Endodermal cell (in vitro differentiated cells): Measurements from ENCODE around the gene SMIM23. TPM values are rescaled to one million over a fixed set of nuclear protein-coding genes. Genes with fewer than 3 reads are reported as not detected.

Experiments used
- DNase-seq: peaks from one replicate; pipeline ENCODE4 v3.0.0-alpha.2; 2017
- H3K27ac ChIP-seq: 2 replicates; pipeline ENCODE4 v1.5.1; 2013; ENCODE audit warnings: mild to moderate bottlenecking, low read depth, low read length, moderate library complexity
- H3K27me3 ChIP-seq: 2 replicates; pipeline ENCODE4 v1.6.1; 2013; ENCODE audit warnings: mild to moderate bottlenecking, low read length, moderate library complexity; ENCODE audit not compliant: insufficient read depth, control insufficient read depth, poor library complexity, severe bottlenecking
- H3K36me3 ChIP-seq: 2 replicates; pipeline ENCODE4 v1.7.0; 2013; ENCODE audit warnings: mild to moderate bottlenecking, low read length, moderate library complexity; ENCODE audit not compliant: control insufficient read depth, insufficient read depth
- H3K4me1 ChIP-seq: one replicate; pipeline ENCODE4 v1.7.0; 2013; ENCODE audit warnings: low read length; ENCODE audit not compliant: control insufficient read depth, insufficient read depth
- H3K4me3 ChIP-seq: 2 replicates; pipeline ENCODE4 v1.5.1; 2013; ENCODE audit warnings: mild to moderate bottlenecking, low read length, moderate library complexity
- H3K9ac ChIP-seq: 2 replicates; pipeline ENCODE4 v1.6.1; 2013; ENCODE audit warnings: mild to moderate bottlenecking, low read length, moderate library complexity; ENCODE audit not compliant: poor library complexity, severe bottlenecking; ENCODE audit errors: extremely low read depth
- H3K9me3 ChIP-seq: 2 replicates; pipeline ENCODE4 v1.6.1; 2013; ENCODE audit warnings: mild to moderate bottlenecking, low read length, moderate library complexity; ENCODE audit not compliant: control insufficient read depth
- H3K27ac Mint-ChIP-seq: 2 replicates; pipeline ENCODE4 v1.8.0; 2020; ENCODE audit warnings: mixed read lengths
- H3K27me3 Mint-ChIP-seq: 2 replicates; pipeline ENCODE4 v1.8.0; 2021; ENCODE audit warnings: mild to moderate bottlenecking, mixed read lengths; ENCODE audit not compliant: insufficient read depth
- H3K36me3 Mint-ChIP-seq: 2 replicates; pipeline ENCODE4 v1.8.0; 2020; ENCODE audit warnings: low read depth, mixed read lengths
- H3K4me1 Mint-ChIP-seq: 2 replicates; pipeline ENCODE4 v1.8.0; 2020; ENCODE audit warnings: mixed read lengths
- H3K4me3 Mint-ChIP-seq: 2 replicates; pipeline ENCODE4 v1.8.0; 2020; ENCODE audit warnings: mild to moderate bottlenecking, moderate library complexity, mixed read lengths
- H3K9me3 Mint-ChIP-seq: 2 replicates; pipeline ENCODE4 v1.8.0; 2020; ENCODE audit warnings: mild to moderate bottlenecking, mixed read lengths
- WGBS, 2 experiments: methylation state at CpG; one replicate each; pipeline versions ENCODE4 v1.1.5 to v1.1.7; 2013; ENCODE audit warnings: missing lambda C conversion rate in 2 of 2, mixed read lengths in 1 of 2; ENCODE audit not compliant: insufficient coverage in 1 of 2, insufficient read length in 1 of 2; 5-methylcytosine and 5-hydroxymethylcytosine counted together
- total RNA-seq, 2 donors: library from RNA; stranded (reverse); fragmentation: NEBNext Ultra II Directional in 1 of 2; extraction: Animal tissue kit (Norgen Biotek cat#: 25700) in 1 of 2; gene quantifications; 2 replicates in 1 of 2; 3 replicates in 1 of 2; pipeline ENCODE4 v1.2.1, GENCODE V29; 2021
- TF ChIP-seq, protein P1 (sequence below): fragments of 200-600 bp; sonication (generic); conservative IDR thresholded peaks from 2 replicates; pipeline ENCODE4 v1.5.0; 2021; ENCODE audit warnings: antibody characterized with exemption, mild to moderate bottlenecking

Gene SMIM23
- total RNA-seq, 2 donors from 2014 or later = not detected

GRCh38 chr5:171813813-171814490 is 28.3 kb downstream of the SMIM23 start:
- H3K9ac ChIP-seq = no peak overlapping the region
- Mint-ChIP-seq H3K36me3 (no peaks in the 10 kb centered on the region), H3K4me1 (no peaks in the 10 kb centered on the region), H3K4me3 (no peak overlapping the region), H3K9me3 (no peaks in the 10 kb centered on the region), H3K27me3 (peaks cover 2% of the 10 kb centered on the region), H3K27ac (no peak overlapping the region)
- no peaks in the 10 kb centered on the region for H3K27me3 ChIP-seq
- no peaks in the 10 kb centered on the region for H3K4me1 ChIP-seq
- no peaks in the 10 kb centered on the region for H3K9me3 ChIP-seq
- no peak overlapping the region for H3K4me3 ChIP-seq
- 93 to 95% methylated on average over 6 to 7 of the region's 7 CpGs for WGBS, 2 experiments
- H3K27ac ChIP-seq = no peak overlapping the region
- no peaks in the 10 kb centered on the region for H3K36me3 ChIP-seq
- TF ChIP-seq, protein P1, sequence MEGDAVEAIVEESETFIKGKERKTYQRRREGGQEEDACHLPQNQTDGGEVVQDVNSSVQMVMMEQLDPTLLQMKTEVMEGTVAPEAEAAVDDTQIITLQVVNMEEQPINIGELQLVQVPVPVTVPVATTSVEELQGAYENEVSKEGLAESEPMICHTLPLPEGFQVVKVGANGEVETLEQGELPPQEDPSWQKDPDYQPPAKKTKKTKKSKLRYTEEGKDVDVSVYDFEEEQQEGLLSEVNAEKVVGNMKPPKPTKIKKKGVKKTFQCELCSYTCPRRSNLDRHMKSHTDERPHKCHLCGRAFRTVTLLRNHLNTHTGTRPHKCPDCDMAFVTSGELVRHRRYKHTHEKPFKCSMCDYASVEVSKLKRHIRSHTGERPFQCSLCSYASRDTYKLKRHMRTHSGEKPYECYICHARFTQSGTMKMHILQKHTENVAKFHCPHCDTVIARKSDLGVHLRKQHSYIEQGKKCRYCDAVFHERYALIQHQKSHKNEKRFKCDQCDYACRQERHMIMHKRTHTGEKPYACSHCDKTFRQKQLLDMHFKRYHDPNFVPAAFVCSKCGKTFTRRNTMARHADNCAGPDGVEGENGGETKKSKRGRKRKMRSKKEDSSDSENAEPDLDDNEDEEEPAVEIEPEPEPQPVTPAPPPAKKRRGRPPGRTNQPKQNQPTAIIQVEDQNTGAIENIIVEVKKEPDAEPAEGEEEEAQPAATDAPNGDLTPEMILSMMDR = no peak
- no peak for DNase-seq

GRCh38 chr5:171816666-171817065 is 31.0 kb downstream of the SMIM23 start:
- Mint-ChIP-seq H3K27me3 (peaks cover 2% of the 10 kb centered on the region), H3K4me1 (no peaks in the 10 kb centered on the region), H3K9me3 (no peaks in the 10 kb centered on the region), H3K36me3 (no peaks in the 10 kb centered on the region), H3K27ac (no peak overlapping the region), H3K4me3 (no peak overlapping the region)
- Histone ChIP-seq H3K27me3 (no peaks in the 10 kb centered on the region), H3K4me1 (no peaks in the 10 kb centered on the region), H3K9ac (no peak overlapping the region), H3K4me3 (no peak overlapping the region), H3K9me3 (no peaks in the 10 kb centered on the region), H3K27ac (no peak overlapping the region), H3K36me3 (no peaks in the 10 kb centered on the region)
- TF ChIP-seq, protein P1 = no peak
- no peak for DNase-seq
- 47 to 67% methylated on average over 1 of the region's 1 CpG for WGBS, 2 experiments

DNA sequence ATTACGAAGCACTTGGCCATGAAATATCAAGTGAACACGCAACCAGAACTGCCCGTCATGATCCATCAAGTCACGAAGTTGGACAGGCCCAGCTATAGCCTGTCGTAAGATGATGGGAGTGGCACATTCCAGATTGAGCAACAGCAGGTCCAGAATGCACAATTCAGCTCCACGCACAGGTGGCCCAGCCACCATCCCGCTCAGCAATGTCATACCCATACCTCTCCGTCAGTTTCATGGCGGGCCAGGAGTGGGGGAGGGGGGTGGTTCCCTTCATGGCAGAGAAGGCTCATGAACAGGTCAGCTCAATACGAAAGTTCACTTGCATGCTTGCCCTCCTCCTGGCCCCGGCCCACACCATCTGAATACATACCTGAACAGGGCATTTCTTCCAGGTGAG is 34.9 kb downstream of the SMIM23 start:
- H3K4me3 Mint-ChIP-seq = no peak overlapping the region
- no peaks in the 10 kb centered on the region for H3K36me3 Mint-ChIP-seq
- peaks cover 4% of the 10 kb centered on the region for H3K27me3 Mint-ChIP-seq
- H3K4me3 ChIP-seq = no peak overlapping the region
- WGBS, 2 experiments = 92 to 97% methylated on average over 8 to 11 of the region's 11 CpGs
- H3K9me3 Mint-ChIP-seq = no peaks in the 10 kb centered on the region
- no peak overlapping the region for H3K27ac Mint-ChIP-seq
- H3K9me3 ChIP-seq = no peaks in the 10 kb centered on the region
- H3K36me3 ChIP-seq = no peaks in the 10 kb centered on the region
- DNase-seq = no peak
- H3K9ac ChIP-seq = no peak overlapping the region
- no peaks in the 10 kb centered on the region for H3K27me3 ChIP-seq
- no peaks in the 10 kb centered on the region for H3K4me1 ChIP-seq
- peaks cover 4% of the 10 kb centered on the region for H3K4me1 Mint-ChIP-seq
- TF ChIP-seq, protein P1 = no peak
- H3K27ac ChIP-seq = no peak overlapping the region
